Right lobe of liver (tissue), 4 donors: ENCODE data around the gene CDR2L.

ENCODE experiments used
- CTCF ChIP-seq, 4 donors: fragments of 200-600 bp in 3 of 4; fragments of 450-650 bp in 1 of 4; IDR thresholded peaks; one replicate each; pipeline versions ENCODE4 v1.5.1 to v1.8.0; 2016 to 2022; ENCODE audit warnings: antibody characterized with exemption in 4 of 4, mild to moderate bottlenecking in 2 of 4
- POLR2A ChIP-seq: fragments of 450-650 bp; IDR thresholded peaks from one replicate; pipeline ENCODE4 v1.6.1; 2017; ENCODE audit warnings: antibody characterized with exemption, mild to moderate bottlenecking
- donor health status: DM: no; HTN: no; CAD: no.
- donor health status: DM: no; HTN: no; CAD: no.
- donor health status: DM: no; HTN: yes; CAD: no.

DNA sequence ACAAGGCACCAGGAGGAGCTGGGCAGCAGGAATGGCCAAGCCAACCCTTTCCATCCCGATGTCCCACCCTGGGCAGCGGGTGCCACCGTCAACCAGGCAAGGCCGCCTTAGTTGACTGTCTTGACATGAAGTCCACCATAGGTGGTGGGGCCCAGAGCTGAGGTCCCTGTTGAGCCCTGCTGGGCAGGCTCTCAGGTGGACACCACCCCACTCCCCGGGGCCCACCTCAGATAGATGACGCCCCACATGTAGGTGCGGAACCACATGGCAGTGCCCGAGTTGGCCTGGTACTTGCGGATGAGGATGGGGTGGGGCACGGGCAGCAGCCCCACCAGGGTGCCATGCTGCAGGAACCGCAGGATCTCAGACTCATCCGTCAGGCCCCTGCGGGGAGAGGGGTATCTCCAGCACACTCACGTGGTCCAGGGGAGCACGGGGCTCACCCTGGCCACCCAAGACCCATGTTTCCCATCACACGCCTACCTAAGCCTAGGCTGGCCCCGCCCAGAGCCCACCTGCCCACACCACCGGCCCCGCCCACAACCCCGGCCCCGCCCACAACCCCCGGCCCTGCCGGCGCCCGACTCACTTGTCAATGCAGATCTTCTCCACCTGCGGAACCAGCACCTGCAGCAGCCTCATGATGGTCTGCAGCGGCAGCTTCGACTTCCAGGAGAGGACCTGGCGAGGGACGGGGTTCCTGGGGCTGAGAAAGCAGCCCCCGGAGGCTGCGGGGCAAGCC lies 35.6 kb upstream of the CDR2L start:
- no peak for TF ChIP-seq POLR2A
- no peak for TF ChIP-seq CTCF (IDR thresholded peaks at IDR 0.05)
